Hematopoietic multipotent progenitor cell treated with erythropoietin and hydrocortisone succinate and interleukin-3 and kit ligand, for 8 days (in vitro differentiated cells): ENCODE results near the gene CLNS1A.
"Not testable (repeated sequence)": the region's sequence is repeated elsewhere in the genome, so short reads cannot be mapped to it uniquely, and the experiment has no call there.

Experiments
- DNase-seq: peaks from one replicate; pipeline ENCODE4 v3.0.0-alpha.2; 2015

The CLNS1A gene

GRCh38 chr11:77617892-77618291 lies 19.7 kb downstream of the CLNS1A start:
- no peak for DNase-seq

- DNase-seq: peak; percentile 19
These were observed 25.7 kb downstream of the CLNS1A start for GRCh38 chr11:77611921-77612320.

GRCh38 chr11:77609234-77609633 lies 28.4 kb downstream of the CLNS1A start:
- DNase-seq: no peak

DNA sequence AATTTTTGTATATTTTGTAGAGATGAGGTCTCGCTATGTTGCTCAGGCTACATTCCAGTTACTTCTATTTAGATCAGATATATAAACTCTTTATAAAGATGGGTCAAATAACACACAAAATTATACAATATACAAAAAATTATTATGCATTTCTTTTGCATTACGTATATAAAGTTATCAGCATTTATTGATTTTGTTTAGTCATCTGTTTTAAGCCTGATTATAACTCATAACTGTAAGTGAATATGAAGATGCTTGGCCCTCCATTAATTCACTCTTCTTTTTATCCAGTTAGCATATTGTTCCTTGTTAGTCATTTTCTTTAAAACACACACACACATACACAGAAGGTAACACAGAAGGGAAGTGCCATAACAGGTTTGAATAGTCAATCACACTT lies 33.3 kb downstream of the CLNS1A start:
- no peak for DNase-seq

DNA sequence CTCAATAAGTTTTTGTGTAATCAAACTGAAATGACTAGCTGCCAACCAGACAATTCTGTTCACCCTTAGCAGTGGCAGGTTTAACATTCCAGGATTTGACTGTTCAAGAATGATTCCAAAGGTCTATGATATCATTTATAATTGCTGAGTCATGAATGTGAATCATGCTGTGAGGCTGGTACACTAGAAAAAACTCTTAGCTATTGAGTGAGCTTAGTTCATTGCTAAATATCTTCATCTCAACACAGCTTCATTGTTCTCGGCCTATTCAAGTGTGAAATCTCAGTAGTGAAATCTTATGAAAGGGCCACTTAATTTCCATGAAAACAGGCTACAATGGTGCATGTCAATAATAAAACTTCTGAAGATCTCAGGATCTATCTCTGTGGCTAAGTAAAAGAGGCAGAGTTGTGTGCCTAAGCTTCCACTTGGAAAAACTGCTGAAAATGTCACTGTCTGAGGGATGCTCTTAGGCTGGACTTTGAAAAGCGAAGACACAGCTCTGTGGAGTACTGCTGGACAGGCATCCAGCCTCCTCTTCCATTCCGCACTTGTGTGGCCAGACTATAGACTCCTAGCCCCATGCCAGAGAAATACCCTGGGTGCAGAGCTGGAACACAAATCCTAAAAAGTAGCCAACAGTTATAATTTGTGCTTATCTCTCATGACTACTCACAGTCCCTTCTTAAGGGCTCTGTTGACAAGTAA lies 35.1 kb downstream of the CLNS1A start:
- peak; percentile 27 for DNase-seq

DNA sequence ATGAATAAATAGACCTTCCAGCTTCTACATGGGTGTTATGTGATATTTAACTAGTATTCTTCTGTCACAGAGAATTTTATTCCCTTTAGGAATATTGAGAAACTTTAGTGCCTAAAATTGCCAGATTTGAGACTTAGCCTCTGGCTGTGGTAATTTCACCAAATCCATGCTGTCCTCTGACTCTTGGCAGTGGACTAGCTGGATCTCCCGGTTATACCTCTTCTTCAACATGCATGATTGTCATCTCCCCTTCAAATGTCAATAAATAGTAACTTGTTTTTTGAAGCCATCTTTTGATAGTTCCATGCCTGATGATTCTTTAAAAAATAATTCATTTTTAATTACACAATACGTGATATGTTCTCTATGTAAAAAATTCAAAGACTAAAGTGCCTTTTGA lies 39.4 kb downstream of the CLNS1A start:
- no peak for DNase-seq

GRCh38 chr11:77596626-77597025 lies 41.0 kb downstream of the CLNS1A start:
- no peak for DNase-seq

DNA sequence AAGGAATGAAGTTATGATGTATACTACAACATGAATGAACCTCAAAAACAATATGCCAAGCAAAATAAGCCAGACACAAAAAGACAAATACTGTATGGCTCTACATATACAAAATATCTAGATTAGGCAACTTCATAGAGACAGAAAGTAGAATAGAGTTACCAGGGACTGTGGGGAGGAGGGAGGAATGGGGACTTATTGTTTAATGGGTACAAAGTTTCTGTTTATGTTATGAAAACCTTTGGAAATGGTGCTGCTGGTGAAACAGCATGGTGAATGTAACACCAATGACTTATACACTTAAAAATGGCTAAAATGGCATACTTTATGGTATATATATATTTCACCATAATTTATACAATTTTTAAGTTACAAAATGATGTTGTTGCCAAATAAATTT lies 43.7 kb downstream of the CLNS1A start:
- no peak for DNase-seq

GRCh38 chr11:77592727-77593126 lies 44.9 kb downstream of the CLNS1A start:
- DNase-seq: no peak

DNA sequence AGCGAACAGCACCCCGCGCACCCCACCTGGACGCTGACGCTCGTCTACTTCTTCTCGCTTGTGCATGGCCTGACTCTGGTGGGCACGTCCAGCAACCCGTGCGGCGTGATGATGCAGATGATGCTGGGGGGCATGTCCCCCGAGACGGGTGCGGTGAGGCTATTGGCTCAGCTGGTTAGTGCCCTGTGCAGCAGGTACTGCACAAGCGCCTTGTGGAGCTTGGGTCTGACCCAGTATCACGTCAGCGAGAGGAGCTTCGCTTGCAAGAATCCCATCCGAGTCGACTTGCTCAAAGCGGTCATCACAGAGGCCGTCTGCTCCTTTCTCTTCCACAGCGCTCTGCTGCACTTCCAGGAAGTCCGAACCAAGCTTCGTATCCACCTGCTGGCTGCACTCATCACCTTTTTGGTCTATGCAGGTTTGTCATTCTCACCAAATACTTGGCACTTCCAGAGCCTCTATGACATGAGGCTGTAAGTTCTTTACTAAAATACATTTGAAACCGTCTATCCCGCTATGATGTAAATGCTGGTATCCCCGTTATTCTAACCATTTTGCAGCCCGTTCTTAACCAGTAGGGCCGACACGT lies 47.3 kb downstream of the CLNS1A start:
- no peak for DNase-seq

DNA sequence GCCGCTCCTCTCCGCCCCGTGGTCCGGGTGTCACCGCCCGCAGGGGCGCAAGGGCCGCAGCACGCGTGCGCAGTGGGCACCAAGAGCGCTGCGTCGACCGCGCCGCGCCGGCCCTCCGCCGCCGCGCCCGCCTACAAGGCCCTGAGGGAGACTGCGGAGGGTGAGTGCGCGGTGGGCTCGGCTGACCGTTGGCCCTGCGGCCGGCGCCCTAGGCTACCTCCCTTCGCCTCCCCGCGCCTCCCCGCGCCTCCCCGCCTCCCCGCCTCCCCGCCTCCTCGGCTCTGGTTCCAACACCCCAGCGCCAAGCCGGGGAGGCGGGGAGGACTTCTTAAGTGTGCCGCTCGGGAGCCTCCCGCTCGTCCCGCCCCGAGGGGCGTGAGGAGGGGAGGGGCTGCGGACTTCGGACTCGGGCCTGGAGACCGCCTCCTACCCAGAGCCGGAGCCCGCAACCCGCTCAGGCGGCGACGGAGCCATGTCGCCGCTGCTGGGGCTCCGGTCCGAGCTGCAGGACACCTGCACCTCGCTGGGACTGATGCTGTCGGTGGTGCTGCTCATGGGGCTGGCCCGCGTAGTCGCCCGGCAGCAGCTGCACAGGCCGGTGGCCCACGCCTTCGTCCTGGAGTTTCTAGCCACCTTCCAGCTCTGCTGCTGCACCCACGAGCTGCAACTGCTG lies 47.9 kb downstream of the CLNS1A start, which contains the start of gene AQP11:
TSS of gene AQP11 (plus strand) at position 433 of the 673 bp plus-strand sequence. CDS start at position 473, 40 bp downstream.
- peak; percentile 85 for DNase-seq

DNA sequence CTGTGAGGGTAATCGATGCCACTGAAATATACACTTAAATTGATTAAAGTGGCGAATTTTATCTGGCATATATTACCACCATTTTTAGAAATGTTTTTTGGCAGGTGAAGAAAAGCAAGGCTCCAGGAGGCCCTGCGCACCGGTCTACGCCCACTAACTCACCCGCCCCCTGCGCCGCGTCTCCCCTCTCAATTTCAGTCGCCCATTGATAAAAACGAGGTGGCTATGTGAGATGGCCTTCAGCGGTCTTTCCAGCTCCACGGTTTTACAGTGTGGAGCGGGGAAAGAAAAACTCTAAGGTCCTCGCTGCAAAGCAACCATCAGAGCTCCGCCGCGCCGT lies 48.4 kb downstream of the CLNS1A start:
- DNase-seq: no peak

GRCh38 chr11:77580712-77581337 lies 56.8 kb downstream of the CLNS1A start:
- DNase-seq: peak; percentile 49

- not testable (repeated sequence) for DNase-seq
These were observed 62.2 kb downstream of the CLNS1A start for GRCh38 chr11:77575428-77575827.

DNA sequence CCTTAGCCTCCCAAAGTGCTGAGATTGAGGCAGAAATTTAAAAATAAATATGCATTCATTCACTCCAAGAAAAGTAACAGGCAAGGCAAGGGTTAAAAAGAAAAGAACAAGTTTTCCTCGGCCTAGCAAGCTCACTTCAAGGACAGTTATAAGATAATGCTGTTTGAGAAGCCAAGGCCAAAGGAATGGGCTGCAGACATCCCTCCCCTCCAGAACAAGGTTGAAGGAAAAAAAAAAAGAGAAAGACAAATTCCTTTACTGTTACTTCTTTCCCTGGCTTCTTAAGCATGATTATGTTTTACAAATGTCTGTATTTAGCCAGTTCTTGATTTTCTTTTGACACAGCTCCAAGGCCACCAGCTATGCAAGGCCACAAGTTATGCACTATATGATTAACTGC lies 66.7 kb downstream of the CLNS1A start:
- DNase-seq: not testable (repeated sequence)

DNA sequence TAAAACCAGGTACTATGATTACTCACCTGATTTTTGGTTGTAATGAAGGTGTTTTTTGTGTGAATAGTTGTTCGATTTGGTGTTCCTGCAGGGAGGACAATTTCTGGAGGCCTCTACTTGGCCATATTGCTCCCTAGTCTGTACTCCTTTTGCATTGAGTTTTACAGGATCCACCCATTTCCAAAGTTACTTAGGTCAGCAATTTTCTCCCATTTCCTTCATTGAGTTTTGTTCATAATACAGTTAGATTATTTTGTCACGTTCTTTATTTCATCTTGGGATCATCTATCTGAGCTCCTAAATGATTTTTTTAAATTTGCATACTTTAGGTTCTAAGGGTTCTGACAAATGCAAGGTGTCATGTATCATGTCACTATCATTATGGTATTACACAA lies 67.9 kb downstream of the CLNS1A start:
- no peak for DNase-seq

DNA sequence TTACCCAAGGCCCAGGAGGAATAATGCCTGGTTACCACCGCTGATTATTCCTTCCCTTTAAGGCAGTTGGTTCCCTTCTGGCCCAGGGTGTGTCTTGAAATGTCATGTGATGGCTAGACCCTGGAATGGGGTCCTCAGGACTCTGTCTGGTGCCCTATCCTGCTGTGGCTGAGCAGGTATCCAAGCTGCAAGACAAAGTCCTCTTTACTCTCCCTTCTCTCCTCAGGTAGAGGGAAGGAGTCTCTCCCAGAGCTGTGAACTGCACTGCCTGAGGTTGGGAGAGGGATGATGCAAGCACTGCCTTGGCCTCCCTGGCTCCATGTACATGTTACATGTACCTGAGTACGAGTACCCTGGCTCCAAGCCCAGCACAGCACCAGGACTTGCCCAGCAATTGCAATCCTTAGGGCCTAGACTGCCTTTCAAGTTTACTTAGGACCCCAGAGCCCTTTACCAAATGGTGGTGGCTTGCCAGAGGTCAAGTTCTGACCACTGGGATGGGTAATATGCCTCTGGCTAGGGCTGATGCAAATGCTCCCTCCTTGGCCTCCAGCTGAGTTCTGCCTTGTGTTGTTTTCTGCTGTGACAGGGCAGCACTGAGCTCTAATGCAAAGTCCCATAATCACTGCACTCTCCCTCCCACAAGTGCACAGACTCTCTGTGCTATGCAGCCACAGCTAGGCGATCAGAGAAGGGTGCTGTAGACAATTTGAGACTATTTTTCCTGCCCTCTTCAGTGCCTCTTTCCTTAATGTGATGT lies 68.5 kb downstream of the CLNS1A start:
- DNase-seq: no peak

GRCh38 chr11:77568306-77568705 lies 69.3 kb downstream of the CLNS1A start:
- no peak for DNase-seq
